Ascending aorta (tissue), 2 donors: ENCODE measurements around the gene RASSF3. TPM values are rescaled to one million over a fixed set of nuclear protein-coding genes. Genes with fewer than 3 reads are reported as not detected.

ENCODE experiments used
- DNase-seq, 2 donors: peaks; one replicate each; pipeline ENCODE4 v3.0.0-alpha.2; 2019; ENCODE audit warnings: low spot score in 2 of 2
- H3K27ac ChIP-seq, 2 donors: fragments of 200-600 bp; sonication (generic); one replicate each; pipeline ENCODE4 v1.5.1; 2016 to 2017; ENCODE audit warnings: mild to moderate bottlenecking in 1 of 2
- H3K27me3 ChIP-seq: fragments of 200-600 bp; sonication (generic); one replicate; pipeline ENCODE4 v1.5.1; 2017
- H3K36me3 ChIP-seq, 2 donors: fragments of 200-600 bp; sonication (generic); one replicate each; pipeline ENCODE4 v1.5.1; 2016
- H3K4me1 ChIP-seq, 2 donors: fragments of 200-600 bp; sonication (generic); one replicate each; pipeline ENCODE4 v1.5.1; 2016 to 2017; ENCODE audit warnings: mild to moderate bottlenecking in 1 of 2
- H3K4me3 ChIP-seq, 2 donors: fragments of 200-600 bp; sonication (generic); one replicate each; pipeline ENCODE4 v1.5.1; 2016 to 2017; ENCODE audit warnings: mild to moderate bottlenecking in 1 of 2
- H3K9me3 ChIP-seq, 2 donors: fragments of 200-600 bp; sonication (generic); one replicate each; pipeline ENCODE4 v1.5.1; 2016
- intact Hi-C: fragments of 100-400 bp; cut with DNase I; formaldehyde crosslinking; loops from one replicate; pipeline ENCODE4 v1.15.1; 2023
- total RNA-seq: library from RNA; depleted of rRNA; stranded (reverse); fragments of >200 nt; gene quantifications from one replicate; pipeline ENCODE4 v1.1.0, GENCODE V29; 2016
- TF ChIP-seq, protein P1 (sequence below), 3 experiments: fragments of 200-600 bp in 2 of 3; fragments of 450-650 bp in 1 of 3; sonication (generic) in 2 of 3; IDR thresholded peaks; one replicate each; pipeline ENCODE4 v1.5.1; 2016 to 2019; ENCODE audit warnings: antibody characterized with exemption in 3 of 3, mild to moderate bottlenecking in 1 of 3, moderate library complexity in 1 of 3

RASSF3 gene
- total RNA-seq, 1 donor from 2014 or later = 79.6 TPM

DNA sequence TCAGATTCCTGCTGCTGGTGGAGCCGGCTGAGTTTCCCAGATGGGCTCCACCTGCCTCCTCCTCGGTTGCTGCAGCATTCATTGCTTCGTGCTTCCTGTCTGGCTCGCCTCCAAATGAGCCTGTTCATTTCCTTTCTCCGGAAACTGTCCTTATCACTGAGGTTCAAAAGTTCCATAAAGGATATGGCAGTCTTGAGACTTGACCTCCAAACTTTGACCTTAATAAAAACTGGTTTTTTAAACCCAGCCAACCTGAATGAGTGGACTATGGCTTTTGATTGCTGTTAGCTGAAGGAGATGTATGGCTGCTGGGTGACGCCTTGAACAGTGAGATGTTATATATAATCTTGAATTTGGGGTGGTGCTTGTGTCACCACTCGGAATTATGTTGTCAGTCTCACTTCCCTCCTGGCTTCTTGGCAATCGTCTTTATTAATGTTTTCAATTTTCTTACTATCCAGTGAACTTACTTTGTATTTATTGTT lies 62.7 kb downstream of the RASSF3 start:
- Histone ChIP-seq H3K4me1 (peaks cover 36 to 81% of the 10 kb centered on the region in 2 donors), H3K27ac (peak overlapping the region; percentile 75 to 88), H3K9me3 (no peaks in the 10 kb centered on the region), H3K27me3 (no peaks in the 10 kb centered on the region), H3K36me3 (no peaks in the 10 kb centered on the region), H3K4me3 (peak overlapping the region in 1 of 2 donors; percentile 23)
- TF ChIP-seq, protein P1, sequence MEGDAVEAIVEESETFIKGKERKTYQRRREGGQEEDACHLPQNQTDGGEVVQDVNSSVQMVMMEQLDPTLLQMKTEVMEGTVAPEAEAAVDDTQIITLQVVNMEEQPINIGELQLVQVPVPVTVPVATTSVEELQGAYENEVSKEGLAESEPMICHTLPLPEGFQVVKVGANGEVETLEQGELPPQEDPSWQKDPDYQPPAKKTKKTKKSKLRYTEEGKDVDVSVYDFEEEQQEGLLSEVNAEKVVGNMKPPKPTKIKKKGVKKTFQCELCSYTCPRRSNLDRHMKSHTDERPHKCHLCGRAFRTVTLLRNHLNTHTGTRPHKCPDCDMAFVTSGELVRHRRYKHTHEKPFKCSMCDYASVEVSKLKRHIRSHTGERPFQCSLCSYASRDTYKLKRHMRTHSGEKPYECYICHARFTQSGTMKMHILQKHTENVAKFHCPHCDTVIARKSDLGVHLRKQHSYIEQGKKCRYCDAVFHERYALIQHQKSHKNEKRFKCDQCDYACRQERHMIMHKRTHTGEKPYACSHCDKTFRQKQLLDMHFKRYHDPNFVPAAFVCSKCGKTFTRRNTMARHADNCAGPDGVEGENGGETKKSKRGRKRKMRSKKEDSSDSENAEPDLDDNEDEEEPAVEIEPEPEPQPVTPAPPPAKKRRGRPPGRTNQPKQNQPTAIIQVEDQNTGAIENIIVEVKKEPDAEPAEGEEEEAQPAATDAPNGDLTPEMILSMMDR (IDR thresholded peaks at IDR 0.05) = no peak
- intact Hi-C loops = loop anchor here (2.0 kb wide), 1 partner anchor 20 kb away; no protein-coding TSS in a partner anchor
- DNase-seq = peak in 1 of 2 donors; percentile 60

DNA sequence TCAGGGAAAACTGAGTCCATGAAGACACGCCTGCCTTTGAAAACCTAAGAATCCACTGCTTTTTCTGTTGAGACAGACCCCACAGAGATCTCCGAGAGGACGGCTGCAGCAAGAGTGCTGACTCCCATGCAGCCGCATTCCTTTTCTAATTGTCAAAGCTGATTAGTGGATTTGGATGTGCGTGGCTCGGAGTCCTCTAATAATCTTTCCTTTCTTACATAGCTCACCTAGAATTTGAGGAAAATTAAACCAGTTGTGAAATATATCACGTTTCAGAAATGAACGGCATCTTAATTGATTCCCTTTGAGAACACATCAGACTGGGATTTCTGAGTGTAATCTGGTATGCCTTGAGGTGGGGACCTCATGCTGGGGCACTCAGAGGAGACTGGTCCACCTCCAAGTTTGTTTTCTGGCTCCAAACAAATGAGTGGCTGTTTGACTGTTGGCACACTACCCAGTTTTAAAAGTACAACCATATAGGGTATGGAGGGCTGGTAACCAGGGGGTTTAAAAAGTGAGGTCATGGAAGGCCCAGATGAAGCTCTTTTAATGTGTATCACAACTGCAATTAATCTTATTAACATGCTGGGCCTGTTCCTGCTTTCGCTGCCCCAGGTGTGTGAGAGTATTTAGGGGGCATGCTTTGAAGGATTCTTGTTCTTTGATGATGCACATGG lies 63.3 kb downstream of the RASSF3 start:
- no peaks in the 10 kb centered on the region for H3K36me3 ChIP-seq
- H3K27me3 ChIP-seq = no peaks in the 10 kb centered on the region
- DNase-seq = no peak
- intact Hi-C loops = loop anchor here (2.0 kb wide), 1 partner anchor 21 kb away; no protein-coding TSS in a partner anchor
- peak overlapping the region; percentile 75 to 88 for H3K27ac ChIP-seq
- peaks cover 35 to 81% of the 10 kb centered on the region in 2 donors for H3K4me1 ChIP-seq
- peak overlapping the region in 1 of 2 donors; percentile 23 for H3K4me3 ChIP-seq
- TF ChIP-seq, protein P1 (IDR thresholded peaks at IDR 0.05) = no peak
- H3K9me3 ChIP-seq = no peaks in the 10 kb centered on the region

GRCh38 chr12:64674367-64674922 lies 64.2 kb downstream of the RASSF3 start:
- H3K27ac ChIP-seq = peak overlapping the region; percentile 75 to 88
- H3K4me1 ChIP-seq = peaks cover 35 to 80% of the 10 kb centered on the region in 2 donors
- TF ChIP-seq, protein P1 (IDR thresholded peaks at IDR 0.05) = no peak
- H3K4me3 ChIP-seq = peak overlapping the region in 1 of 2 donors; percentile 23
- no peak for DNase-seq
- H3K36me3 ChIP-seq = no peaks in the 10 kb centered on the region
- H3K9me3 ChIP-seq = no peaks in the 10 kb centered on the region
- no peaks in the 10 kb centered on the region for H3K27me3 ChIP-seq
- intact Hi-C loops = no loop called here

GRCh38 chr12:64675795-64676194 lies 65.5 kb downstream of the RASSF3 start:
- TF ChIP-seq, protein P1 (IDR thresholded peaks at IDR 0.05) = no peak
- DNase-seq = peak; percentile 79 to 93
- no peak overlapping the region for H3K4me3 ChIP-seq
- H3K27ac ChIP-seq = peak overlapping the region; percentile 93
- no peaks in the 10 kb centered on the region for H3K36me3 ChIP-seq
- no peaks in the 10 kb centered on the region for H3K27me3 ChIP-seq
- H3K4me1 ChIP-seq = peaks cover 35 to 77% of the 10 kb centered on the region in 2 donors
- no peaks in the 10 kb centered on the region for H3K9me3 ChIP-seq
- intact Hi-C loops = no loop called here

- no peak for DNase-seq
- peak overlapping the region; percentile 93 for H3K27ac ChIP-seq
- H3K4me1 ChIP-seq = peaks cover 31 to 81% of the 10 kb centered on the region in 2 donors
- no peaks in the 10 kb centered on the region for H3K36me3 ChIP-seq
- H3K9me3 ChIP-seq = no peaks in the 10 kb centered on the region
- intact Hi-C loops = loop anchor here (2.0 kb wide), 1 partner anchor 53 kb away; no protein-coding TSS in a partner anchor
- H3K4me3 ChIP-seq = no peak overlapping the region
- TF ChIP-seq, protein P1 (IDR thresholded peaks at IDR 0.05) = no peak
- H3K27me3 ChIP-seq = no peaks in the 10 kb centered on the region
Observed at GRCh38 chr12:64678248-64678647, 68.0 kb downstream of the RASSF3 start.
